ENCODE results near the gene PARP14.
A peak's percentile ranks its signal among the peaks of the same experiment; 100 is the strongest.

The PARP14 gene

GRCh38 chr3:122758877-122759560 lies 78.4 kb downstream of the PARP14 start:
- Histone ChIP-seq H3K27ac (ENCODE audit: low read length) (no peak overlapping the region), H3K9me3 (ENCODE audit: insufficient read depth, low read length, severe bottlenecking) (no peaks in the 10 kb centered on the region), H2AFZ (ENCODE audit: low read depth, low read length) (no peak overlapping the region), H3K27me3 (ENCODE audit: insufficient read depth, low read length, poor library complexity) (no peaks in the 10 kb centered on the region), H3K79me2 (ENCODE audit: insufficient read depth, low read length) (no peaks in the 10 kb centered on the region), H3K9ac (ENCODE audit: low read depth, low read length) (no peak overlapping the region), H3K4me1 (ENCODE audit: insufficient read depth, low read length) (no peaks in the 10 kb centered on the region), H3K36me3 (ENCODE audit: insufficient read depth, low read length) (peaks cover 22% of the 10 kb centered on the region; the same call in 1 of the 2 replicates), H4K20me1 (ENCODE audit: insufficient read depth, low read length) (no peaks in the 10 kb centered on the region), H3K4me2 (ENCODE audit: insufficient read depth, low read length) (no peak overlapping the region), H3K4me3 (ENCODE audit: low read depth in 1 of 2, low read length in 2 of 2) (no peak overlapping the region)
- TF ChIP-seq EZH2 (IDR thresholded peaks at IDR 0.05; ENCODE audit: borderline replicate concordance, low read depth, low read length, severe bottlenecking) = no peak
- no peak for TF ChIP-seq CTCF (IDR thresholded peaks at IDR 0.05; ENCODE audit: borderline replicate concordance, extremely low read depth, low read length, poor library complexity, severe bottlenecking)
- DNase-seq = no peak
- peak; percentile 40; the same call in 1 of the 3 replicates for ATAC-seq (ENCODE audit: insufficient read depth, low read depth)

- Histone ChIP-seq H3K27ac (ENCODE audit: low read length) (no peak overlapping the region), H3K36me3 (ENCODE audit: insufficient read depth, low read length) (peaks cover 10% of the 10 kb centered on the region; the same call in 1 of the 2 replicates), H3K9me3 (ENCODE audit: insufficient read depth, low read length, severe bottlenecking) (no peaks in the 10 kb centered on the region), H2AFZ (ENCODE audit: low read depth, low read length) (no peak overlapping the region), H3K27me3 (ENCODE audit: insufficient read depth, low read length, poor library complexity) (no peaks in the 10 kb centered on the region), H3K4me2 (ENCODE audit: insufficient read depth, low read length) (no peak overlapping the region), H3K4me3 (ENCODE audit: low read depth in 1 of 2, low read length in 2 of 2) (no peak overlapping the region), H3K79me2 (ENCODE audit: insufficient read depth, low read length) (no peaks in the 10 kb centered on the region), H4K20me1 (ENCODE audit: insufficient read depth, low read length) (no peaks in the 10 kb centered on the region), H3K9ac (ENCODE audit: low read depth, low read length) (no peak overlapping the region), H3K4me1 (ENCODE audit: insufficient read depth, low read length) (no peaks in the 10 kb centered on the region)
- no peak for DNase-seq
- no peak for ATAC-seq (ENCODE audit: insufficient read depth, low read depth)
- no peak for TF ChIP-seq EZH2 (IDR thresholded peaks at IDR 0.05; ENCODE audit: borderline replicate concordance, low read depth, low read length, severe bottlenecking)
- no peak for TF ChIP-seq CTCF (IDR thresholded peaks at IDR 0.05; ENCODE audit: borderline replicate concordance, extremely low read depth, low read length, poor library complexity, severe bottlenecking)
These were observed 80.0 kb downstream of the PARP14 start for GRCh38 chr3:122760453-122761271.

- no peak for ATAC-seq (ENCODE audit: insufficient read depth, low read depth)
- no peaks in the 10 kb centered on the region for H4K20me1 ChIP-seq (ENCODE audit: insufficient read depth, low read length)
- no peak for DNase-seq
- H3K9me3 ChIP-seq (ENCODE audit: insufficient read depth, low read length, severe bottlenecking) = no peaks in the 10 kb centered on the region
- no peaks in the 10 kb centered on the region for H3K27me3 ChIP-seq (ENCODE audit: insufficient read depth, low read length, poor library complexity)
- no peaks in the 10 kb centered on the region for H3K4me1 ChIP-seq (ENCODE audit: insufficient read depth, low read length)
- TF ChIP-seq CTCF (IDR thresholded peaks at IDR 0.05; ENCODE audit: borderline replicate concordance, extremely low read depth, low read length, poor library complexity, severe bottlenecking) = no peak
- no peak for TF ChIP-seq EZH2 (IDR thresholded peaks at IDR 0.05; ENCODE audit: borderline replicate concordance, low read depth, low read length, severe bottlenecking)
- no peak overlapping the region for H2AFZ ChIP-seq (ENCODE audit: low read depth, low read length)
- no peak overlapping the region for H3K4me3 ChIP-seq (ENCODE audit: low read depth in 1 of 2, low read length in 2 of 2)
- H3K36me3 ChIP-seq (ENCODE audit: insufficient read depth, low read length) = no peaks in the 10 kb centered on the region; the same call in 1 of the 2 replicates
- H3K4me2 ChIP-seq (ENCODE audit: insufficient read depth, low read length) = no peak overlapping the region
- no peak overlapping the region for H3K27ac ChIP-seq (ENCODE audit: low read length)
- H3K79me2 ChIP-seq (ENCODE audit: insufficient read depth, low read length) = no peaks in the 10 kb centered on the region
- no peak overlapping the region for H3K9ac ChIP-seq (ENCODE audit: low read depth, low read length)
These were observed 85.8 kb downstream of the PARP14 start for GRCh38 chr3:122766430-122766829.

All from DND-41 (cell line).